K562 (cell line): Measurements from ENCODE around the gene EFCAB5. TPM values are rescaled to one million over a fixed set of nuclear protein-coding genes. Genes with fewer than 3 reads are reported as not detected.

Experiments
- ARNT ChIP-seq, 2 experiments: fragments of 450-650 bp; IDR thresholded peaks; 2 replicates each; pipeline ENCODE4 v1.6.1; 2016; ENCODE audit warnings: mild to moderate bottlenecking in 1 of 2
- PHTF2 ChIP-seq: fragments of 250-450 bp; sonication (Bioruptor Pico); IDR thresholded peaks from 2 replicates; pipeline ENCODE4 v1.5.0; 2021; ENCODE audit warnings: mild to moderate bottlenecking
- POU5F1 ChIP-seq: fragments of 150-350 bp; IDR thresholded peaks from 2 replicates; pipeline ENCODE4 v1.6.1; 2014; ENCODE audit warnings: borderline replicate concordance, low read length, low read depth, mild to moderate bottlenecking; ENCODE audit not compliant: partially characterized antibody
- REST ChIP-seq, 2 experiments: fragments of 450-650 bp; formaldehyde crosslinking in 1 of 2; IDR thresholded peaks; 2 replicates each; pipeline versions ENCODE4 v1.4.0 to v1.6.1; 2014 to 2020; ENCODE audit warnings: mild to moderate bottlenecking in 2 of 2, borderline replicate concordance in 1 of 2, low read depth in 1 of 2
- ZNF668 ChIP-seq: fragments of 250-450 bp; sonication (Bioruptor Pico); IDR thresholded peaks from 2 replicates; pipeline ENCODE4 v1.8.0; 2022; ENCODE audit warnings: mild to moderate bottlenecking, inconsistent platforms
- polyA plus RNA-seq, 8 experiments: library from polyadenylated mRNA; depleted of rRNA in 4 of 8; stranded (reverse) in 5 of 8; unstranded in 3 of 8; fragments of >200 nt; fragmentation: Nextera tagmentation in 2 of 8; fragmentation: Illumina TruSeq in 1 of 8; extraction: Ambion mirVana in 2 of 8; extraction: Trizol in 1 of 8; gene quantifications; 2 replicates each; pipeline versions ENCODE4 v1.2.1 to v1.2.3, GENCODE V29; 2011 to 2014; ENCODE audit warnings: inconsistent platforms in 1 of 8, missing spikeins in 1 of 8
- total RNA-seq, 7 experiments: library from RNA; depleted of rRNA in 6 of 7; stranded (reverse); fragments of >200 nt in 6 of 7; fragmentation: Illumina TruSeq in 2 of 7; extraction: Trizol in 2 of 7; gene quantifications; 2 replicates each; pipeline versions ENCODE4 v1.2.1 to v1.2.3, GENCODE V29; 2011 to 2021; ENCODE audit warnings: low replicate concordance in 1 of 7

The EFCAB5 gene
- total and polyA plus RNA-seq, 9 of the 15 experiments (the other 6 are each of a cell fraction or from before 2014, with no cell fraction given): 0.06 to 0.11 TPM; not detected in 7

GRCh38 chr17:30021708-30022317 lies 80.4 kb downstream of the EFCAB5 start (continued):
- TF ChIP-seq REST (IDR thresholded peaks at IDR 0.05; ENCODE audit: borderline replicate concordance) (peak; percentile 63; the same call in 1 of the 2 replicates), REST (CRISPR knock-in tag; IDR thresholded peaks at IDR 0.05; ENCODE audit: low read depth) (no peak), ZNF668 (no peak), ARNT (IDR thresholded peaks at IDR 0.05) (no peak), POU5F1 (no peak), PHTF2 (CRISPR knock-in tag) (no peak)
